Mammary epithelial cell (primary cell): Measurements from ENCODE around the gene CACNG5.

Experiments used
- CTCF ChIP-seq, 2 donors: IDR thresholded peaks in 1 of 2; conservative IDR thresholded peaks in 1 of 2; 2 replicates each; pipeline ENCODE4 v1.5.1; 2011 to 2012; ENCODE audit warnings: inconsistent platforms in 2 of 2, low read length in 2 of 2, mild to moderate bottlenecking in 2 of 2, control low read depth in 1 of 2, low read depth in 1 of 2; ENCODE audit not compliant: insufficient read depth in 1 of 2; ENCODE audit errors: extremely low read depth in 1 of 2
- EZH2 ChIP-seq: IDR thresholded peaks from 2 replicates; pipeline ENCODE4 v1.6.1; 2012; ENCODE audit warnings: low read length, inconsistent platforms, borderline replicate concordance

- TF ChIP-seq CTCF (conservative IDR thresholded peaks at IDR 0.05 in 1 of 2, IDR thresholded peaks at IDR 0.05 in 1 of 2; ENCODE audit: extremely low read depth in 1 of 2, insufficient read depth in 1 of 2, low read depth in 1 of 2, low read length in 2 of 2) (no peak), EZH2 (no peak)
These were observed 1.4 kb downstream of the CACNG5 start for GRCh38 chr17:66836063-66837005.
